NCI-H187 (cell line): Measurements from ENCODE around the gene LRRFIP1.
"Not testable (repeated sequence)": the region's sequence is repeated elsewhere in the genome, so short reads cannot be mapped to it uniquely, and the experiment has no call there.

Experiments
- DNase-seq, 2 experiments: peaks; one replicate each; lab custom pipeline; 2025; lab: John Stamatoyannopoulos, UW

Gene LRRFIP1

GRCh38 chr2:237746302-237747080 lies 119.1 kb downstream of the LRRFIP1 start:
- no peak for DNase-seq

- DNase-seq = no peak
Measured at GRCh38 chr2:237747189-237747588, 119.8 kb downstream of the LRRFIP1 start.

GRCh38 chr2:237749002-237749401 lies 121.6 kb downstream of the LRRFIP1 start:
- no peak for DNase-seq

- no peak for DNase-seq
Measured at GRCh38 chr2:237749961-237750360, 122.6 kb downstream of the LRRFIP1 start.

- not testable (repeated sequence) for DNase-seq
Measured at GRCh38 chr2:237750441-237750840, 123.1 kb downstream of the LRRFIP1 start.

- no peak for DNase-seq
Measured at GRCh38 chr2:237752761-237753165, 125.4 kb downstream of the LRRFIP1 start.

- DNase-seq = no peak
Measured at GRCh38 chr2:237754182-237754581, 126.8 kb downstream of the LRRFIP1 start.

GRCh38 chr2:237754626-237755248 lies 127.3 kb downstream of the LRRFIP1 start:
- DNase-seq = no peak

GRCh38 chr2:237757616-237758015 lies 130.2 kb downstream of the LRRFIP1 start:
- no peak for DNase-seq

GRCh38 chr2:237758185-237758584 lies 130.8 kb downstream of the LRRFIP1 start:
- DNase-seq = no peak

GRCh38 chr2:237759176-237759575 lies 131.8 kb downstream of the LRRFIP1 start:
- no peak for DNase-seq

- DNase-seq = no peak
Measured at GRCh38 chr2:237760506-237761502, 133.4 kb downstream of the LRRFIP1 start.

- not testable (repeated sequence) for DNase-seq
Measured at GRCh38 chr2:237762291-237763182, 135.2 kb downstream of the LRRFIP1 start.

- DNase-seq = no peak
Measured at GRCh38 chr2:237763812-237764211, 136.4 kb downstream of the LRRFIP1 start.

- DNase-seq = not testable (repeated sequence)
Measured at GRCh38 chr2:237765122-237765521, 137.7 kb downstream of the LRRFIP1 start.

GRCh38 chr2:237765875-237766274 lies 138.5 kb downstream of the LRRFIP1 start:
- DNase-seq = no peak

GRCh38 chr2:237766340-237766739 lies 139.0 kb downstream of the LRRFIP1 start:
- DNase-seq = no peak

GRCh38 chr2:237772513-237772912 lies 145.1 kb downstream of the LRRFIP1 start:
- no peak for DNase-seq

- no peak for DNase-seq
Measured at GRCh38 chr2:237773826-237774225, 146.4 kb downstream of the LRRFIP1 start.

GRCh38 chr2:237774811-237775553 lies 147.6 kb downstream of the LRRFIP1 start:
- DNase-seq = peak in 1 of 2 experiments; percentile 2
